Stomach (tissue), 9 donors: ENCODE results near the gene PPP2R5C. TPM values are rescaled to one million over a fixed set of nuclear protein-coding genes. Genes with fewer than 3 reads are reported as not detected.

Source experiments
- DNase-seq, 2 donors: peaks; one replicate each; pipeline versions ENCODE4 v3.0.0 to v3.0.0-alpha.2; 2013 to 2019
- H3K27ac ChIP-seq, 5 donors: fragments of 200-600 bp in 4 of 5; sonication (generic) in 4 of 5; one replicate each; pipeline ENCODE4 v1.5.1; 2013 to 2019; ENCODE audit warnings: mild to moderate bottlenecking in 1 of 5, moderate library complexity in 1 of 5
- H3K27me3 ChIP-seq, 3 donors: fragments of 200-600 bp; sonication (generic); one replicate each; pipeline ENCODE4 v1.5.1; 2017 to 2019; ENCODE audit warnings: mixed run types in 1 of 3
- H3K36me3 ChIP-seq, 4 donors: fragments of 200-600 bp; sonication (generic); 1 replicate in 3 of 4; 2 replicates in 1 of 4; pipeline ENCODE4 v1.5.1; 2016 to 2019
- H3K4me1 ChIP-seq, 4 donors: fragments of 200-600 bp; sonication (generic); one replicate each; pipeline ENCODE4 v1.5.1; 2016 to 2019
- H3K4me3 ChIP-seq, 4 donors: fragments of 200-600 bp; sonication (generic) in 3 of 4; one replicate each; pipeline ENCODE4 v1.5.1; 2016 to 2019; ENCODE audit warnings: mild to moderate bottlenecking in 1 of 4
- H3K9me3 ChIP-seq, 4 donors: fragments of 200-600 bp; sonication (generic); one replicate each; pipeline ENCODE4 v1.5.1; 2016 to 2019
- EP300 ChIP-seq: sonication (generic); formaldehyde crosslinking; IDR thresholded peaks from one replicate; pipeline ENCODE4 v1.6.1; 2017; ENCODE audit warnings: antibody characterized with exemption
- POLR2A ChIP-seq, 4 donors: fragments of 450-650 bp; IDR thresholded peaks; one replicate each; pipeline ENCODE4 v1.6.1; 2016; ENCODE audit warnings: antibody characterized with exemption in 4 of 4, control low read depth in 2 of 4, mild to moderate bottlenecking in 1 of 4, moderate library complexity in 1 of 4
- POLR2AphosphoS5 ChIP-seq, 3 donors: sonication (generic); formaldehyde crosslinking; IDR thresholded peaks; one replicate each; pipeline ENCODE4 v1.6.1; 2016; ENCODE audit warnings: antibody characterized with exemption in 3 of 3
- WGBS, 5 donors: extraction: QIAGEN DNeasy Blood & Tissue Kit in 3 of 5; methylation state at CpG; one replicate each; pipeline versions ENCODE4 v1.1.5 to v1.1.7; 2013 to 2018; 5-methylcytosine and 5-hydroxymethylcytosine counted together
- intact Hi-C: fragments of 100-400 bp; cut with DNase I; formaldehyde crosslinking; loops from one replicate; pipeline ENCODE4 v1.15.1; 2023; ENCODE audit warnings: low total_unique reads
- polyA plus RNA-seq, 3 donors: library from polyadenylated mRNA; stranded (reverse); fragments of 200-250 nt; gene quantifications; one replicate each; pipeline ENCODE4 v1.2.3, GENCODE V29; 2013
- total RNA-seq, 5 donors: library from RNA; depleted of rRNA; stranded (reverse); fragments of >200 nt; gene quantifications; one replicate each; pipeline versions ENCODE4 v1.1.0 to v1.2.3, GENCODE V29; 2014 to 2016
- TF ChIP-seq, protein P1 (sequence below), 7 experiments: fragments of 450-650 bp in 4 of 7; fragments of 200-600 bp in 3 of 7; sonication (generic) in 3 of 7; IDR thresholded peaks; one replicate each; pipeline ENCODE4 v1.5.1; 2016 to 2019; ENCODE audit warnings: antibody characterized with exemption in 7 of 7, control low read depth in 2 of 7, mild to moderate bottlenecking in 1 of 7
- donor health status: healthy with polysubstance abuse.
- donor health status: Bipolar disorder and iron deficiency.
- donor health status: healthy.

Gene PPP2R5C
- total and polyA plus RNA-seq, 8 donors = 19.7 to 175 (median 89.6) TPM

DNA sequence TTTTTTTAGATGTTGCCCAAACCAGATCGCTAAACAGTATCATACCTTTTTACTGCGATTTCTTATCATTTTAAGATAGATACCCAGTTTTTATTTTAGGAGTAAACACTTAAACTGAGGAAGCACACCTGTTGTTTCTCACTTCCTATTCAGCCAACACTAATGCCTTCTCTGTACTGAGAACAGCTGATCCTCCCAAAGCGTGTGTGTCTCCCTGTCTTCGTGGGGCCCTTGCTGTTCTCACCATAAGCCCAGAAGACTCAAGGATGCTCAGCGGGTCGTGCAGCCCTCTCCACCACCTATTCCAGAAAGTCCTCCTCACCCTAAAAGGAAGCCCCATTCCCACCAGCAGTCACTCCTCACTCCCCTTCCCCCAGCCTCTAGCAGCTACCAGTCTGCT lies 14.8 kb downstream of the PPP2R5C start:
- 73 to 83% (median 76%) methylated on average over 6 of the region's 6 CpGs for WGBS, 5 donors
- Histone ChIP-seq H3K27ac (no peak overlapping the region), H3K4me1 (peaks cover 8 to 15% (median 12%) of the 10 kb centered on the region in 4 donors), H3K36me3 (peaks cover 0 to 7% (median 0%) of the 10 kb centered on the region in 4 donors), H3K9me3 (no peaks in the 10 kb centered on the region), H3K4me3 (no peak overlapping the region), H3K27me3 (peaks cover 0 to 14% (median 7%) of the 10 kb centered on the region in 3 donors)
- no peak for DNase-seq
- intact Hi-C loops = loop anchor here (10.0 kb wide), 1 partner anchor 168 kb away; no protein-coding TSS in a partner anchor
- TF ChIP-seq EP300 (no peak), POLR2A (IDR thresholded peaks at IDR 0.05) (no peak), POLR2AphosphoS5 (IDR thresholded peaks at IDR 0.05) (no peak)
- TF ChIP-seq, protein P1, sequence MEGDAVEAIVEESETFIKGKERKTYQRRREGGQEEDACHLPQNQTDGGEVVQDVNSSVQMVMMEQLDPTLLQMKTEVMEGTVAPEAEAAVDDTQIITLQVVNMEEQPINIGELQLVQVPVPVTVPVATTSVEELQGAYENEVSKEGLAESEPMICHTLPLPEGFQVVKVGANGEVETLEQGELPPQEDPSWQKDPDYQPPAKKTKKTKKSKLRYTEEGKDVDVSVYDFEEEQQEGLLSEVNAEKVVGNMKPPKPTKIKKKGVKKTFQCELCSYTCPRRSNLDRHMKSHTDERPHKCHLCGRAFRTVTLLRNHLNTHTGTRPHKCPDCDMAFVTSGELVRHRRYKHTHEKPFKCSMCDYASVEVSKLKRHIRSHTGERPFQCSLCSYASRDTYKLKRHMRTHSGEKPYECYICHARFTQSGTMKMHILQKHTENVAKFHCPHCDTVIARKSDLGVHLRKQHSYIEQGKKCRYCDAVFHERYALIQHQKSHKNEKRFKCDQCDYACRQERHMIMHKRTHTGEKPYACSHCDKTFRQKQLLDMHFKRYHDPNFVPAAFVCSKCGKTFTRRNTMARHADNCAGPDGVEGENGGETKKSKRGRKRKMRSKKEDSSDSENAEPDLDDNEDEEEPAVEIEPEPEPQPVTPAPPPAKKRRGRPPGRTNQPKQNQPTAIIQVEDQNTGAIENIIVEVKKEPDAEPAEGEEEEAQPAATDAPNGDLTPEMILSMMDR (IDR thresholded peaks at IDR 0.05) = no peak

DNA sequence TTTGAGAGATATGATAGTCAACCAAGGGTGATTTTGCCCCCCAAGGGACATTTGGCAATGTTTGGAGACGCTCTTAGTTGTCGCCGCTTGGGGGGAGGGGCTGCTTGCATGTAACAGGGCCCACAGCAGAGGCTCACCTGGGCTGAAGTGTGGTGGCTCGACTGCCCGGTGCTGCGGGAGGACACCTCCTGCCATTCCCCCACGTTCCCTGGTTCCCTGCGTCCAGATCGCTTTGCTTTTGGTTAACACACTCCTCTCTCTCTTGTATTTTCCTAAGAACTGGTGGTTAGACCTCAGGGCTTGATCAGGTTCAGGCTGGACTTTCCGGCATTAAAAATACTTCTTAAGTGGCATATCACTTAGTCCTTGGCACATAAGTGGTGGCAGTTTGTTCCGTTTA lies 18.9 kb downstream of the PPP2R5C start:
- Histone ChIP-seq H3K27me3 (peaks cover 0 to 19% (median 8%) of the 10 kb centered on the region in 3 donors), H3K4me1 (peaks cover 12 to 20% (median 16%) of the 10 kb centered on the region in 4 donors), H3K9me3 (no peaks in the 10 kb centered on the region), H3K4me3 (no peak overlapping the region), H3K27ac (no peak overlapping the region), H3K36me3 (no peaks in the 10 kb centered on the region)
- no peak for DNase-seq
- WGBS, 5 donors = 67 to 82% (median 79%) methylated on average over 11 of the region's 11 CpGs
- intact Hi-C loops = no loop called here
- TF ChIP-seq POLR2A (IDR thresholded peaks at IDR 0.05) = no peak
- no peak for TF ChIP-seq EP300
- TF ChIP-seq, protein P1 (IDR thresholded peaks at IDR 0.05) = no peak
- no peak for TF ChIP-seq POLR2AphosphoS5 (IDR thresholded peaks at IDR 0.05)

DNA sequence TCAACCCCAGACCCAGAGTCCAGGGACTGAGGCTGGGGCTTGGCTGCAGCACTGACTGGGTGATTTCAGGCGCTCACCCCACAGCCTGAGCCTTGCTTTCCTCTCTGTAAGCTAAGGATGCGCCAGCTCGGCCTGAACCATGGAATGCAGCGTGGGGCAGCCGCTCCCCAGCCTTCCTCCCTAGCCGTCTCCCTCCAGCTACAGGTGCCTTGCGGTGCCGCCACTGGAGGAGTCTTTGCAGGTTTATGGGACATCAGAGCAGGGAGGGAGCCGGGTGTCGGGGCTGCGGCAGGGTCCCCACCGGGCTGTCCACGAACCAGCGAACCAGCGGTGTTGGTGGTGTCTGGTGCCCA lies 19.4 kb downstream of the PPP2R5C start:
- DNase-seq = no peak
- TF ChIP-seq EP300 (no peak), POLR2AphosphoS5 (IDR thresholded peaks at IDR 0.05) (no peak)
- intact Hi-C loops = no loop called here

DNA sequence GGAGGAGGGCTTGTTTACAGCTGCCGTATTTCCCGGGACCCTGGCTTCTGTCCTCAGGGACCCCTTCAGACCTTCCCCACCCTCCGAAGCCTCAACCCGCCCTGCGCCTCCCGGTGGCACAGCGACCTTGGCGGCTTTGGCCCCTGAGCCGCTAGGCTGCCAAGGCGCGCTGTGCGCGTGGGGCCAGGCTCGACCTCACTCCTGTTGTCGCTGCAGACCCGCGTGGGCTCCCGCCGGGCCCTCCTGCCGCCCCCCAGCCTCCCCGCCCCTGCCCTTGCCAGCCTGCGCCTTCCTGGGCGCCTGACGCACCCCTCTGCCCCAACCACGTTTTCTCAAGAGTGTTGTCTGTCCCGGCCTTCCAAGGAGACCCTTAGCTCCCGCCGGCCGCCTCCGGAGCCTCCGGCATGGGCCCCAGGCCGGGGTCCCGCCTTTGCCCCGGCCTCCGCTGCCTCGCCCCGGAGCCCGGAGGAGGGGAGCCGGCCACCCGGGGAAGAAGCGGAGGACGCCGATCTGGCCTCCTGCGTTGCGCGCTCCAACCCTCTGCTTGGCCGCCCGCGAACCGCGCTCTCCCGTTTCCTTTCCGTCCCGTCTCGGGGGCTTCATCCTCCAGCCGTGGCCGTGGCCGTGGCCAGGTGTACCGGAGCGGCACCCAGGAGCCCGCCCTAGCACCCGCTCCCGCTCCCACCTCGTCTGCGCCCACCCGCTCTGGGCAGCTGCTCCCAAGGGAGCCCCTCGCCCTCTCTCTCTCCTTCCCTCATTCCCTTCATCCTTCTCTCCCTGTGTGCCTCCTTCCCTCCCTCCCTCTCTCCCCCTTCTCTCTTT lies 19.9 kb downstream of the PPP2R5C start:
- TF ChIP-seq, protein P1 (IDR thresholded peaks at IDR 0.05) = no peak
- TF ChIP-seq POLR2A (IDR thresholded peaks at IDR 0.05) (no peak), EP300 (no peak), POLR2AphosphoS5 (IDR thresholded peaks at IDR 0.05) (no peak)
- H3K4me3 ChIP-seq = peak overlapping the region; percentile 51 to 63 (median 56)
- intact Hi-C loops = no loop called here
- 1 to 3% (median 1%) methylated on average over 33 to 66 of the region's 67 CpGs for WGBS, 5 donors
- no peaks in the 10 kb centered on the region for H3K36me3 ChIP-seq
- no peaks in the 10 kb centered on the region for H3K9me3 ChIP-seq
- peaks cover 0 to 19% (median 8%) of the 10 kb centered on the region in 3 donors for H3K27me3 ChIP-seq
- peak overlapping the region in 1 of 5 donors; percentile 64 for H3K27ac ChIP-seq
- DNase-seq = peak in 1 of 2 donors; percentile 56
- H3K4me1 ChIP-seq = peaks cover 12 to 20% (median 16%) of the 10 kb centered on the region in 4 donors

More for the DNA sequence above, 19.4 kb downstream of the PPP2R5C start:
- 13 to 27% (median 21%) methylated on average over 2 to 15 of the region's 15 CpGs for WGBS, 5 donors
- peak overlapping the region in 1 of 5 donors; percentile 64 for H3K27ac ChIP-seq
- H3K36me3 ChIP-seq = no peaks in the 10 kb centered on the region
- H3K27me3 ChIP-seq = peaks cover 0 to 19% (median 8%) of the 10 kb centered on the region in 3 donors
- H3K4me3 ChIP-seq = peak overlapping the region; percentile 51 to 63 (median 56)
- peaks cover 12 to 20% (median 16%) of the 10 kb centered on the region in 4 donors for H3K4me1 ChIP-seq
- no peaks in the 10 kb centered on the region for H3K9me3 ChIP-seq
